B cell (primary cell): Measurements from ENCODE around the gene ATP1A4.

ENCODE experiments used
- EZH2 ChIP-seq: IDR thresholded peaks from 2 replicates; pipeline ENCODE4 v1.6.1; 2012; ENCODE audit warnings: borderline replicate concordance, low read depth, mild to moderate bottlenecking, moderate library complexity, low read length; ENCODE audit not compliant: insufficient read depth, poor library complexity, severe bottlenecking
- TF ChIP-seq, protein P1 (sequence below): fragments of 200-600 bp; IDR thresholded peaks from one replicate; pipeline ENCODE4 v1.8.0; 2022; ENCODE audit warnings: antibody characterized with exemption, mild to moderate bottlenecking

DNA sequence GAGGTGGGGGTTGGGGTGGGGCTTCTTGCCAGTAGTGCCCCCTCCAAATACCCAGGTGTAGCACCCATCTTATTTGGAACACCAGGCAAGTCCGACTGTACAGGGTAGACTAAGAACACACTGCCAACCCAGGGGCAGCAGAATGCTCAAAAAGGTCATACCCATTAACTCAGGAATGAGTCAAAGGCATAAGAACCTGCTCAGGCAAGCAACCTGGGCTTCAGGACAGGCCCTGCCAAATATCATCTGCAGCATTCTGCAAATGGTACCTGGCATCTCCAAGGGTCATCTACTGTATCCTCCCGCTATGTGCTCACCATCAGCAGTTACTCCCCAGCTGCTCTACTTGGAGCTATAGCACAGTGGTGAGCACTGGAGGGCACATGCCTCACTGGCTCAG is 73.2 kb downstream of the ATP1A4 start:
- TF ChIP-seq, protein P1, sequence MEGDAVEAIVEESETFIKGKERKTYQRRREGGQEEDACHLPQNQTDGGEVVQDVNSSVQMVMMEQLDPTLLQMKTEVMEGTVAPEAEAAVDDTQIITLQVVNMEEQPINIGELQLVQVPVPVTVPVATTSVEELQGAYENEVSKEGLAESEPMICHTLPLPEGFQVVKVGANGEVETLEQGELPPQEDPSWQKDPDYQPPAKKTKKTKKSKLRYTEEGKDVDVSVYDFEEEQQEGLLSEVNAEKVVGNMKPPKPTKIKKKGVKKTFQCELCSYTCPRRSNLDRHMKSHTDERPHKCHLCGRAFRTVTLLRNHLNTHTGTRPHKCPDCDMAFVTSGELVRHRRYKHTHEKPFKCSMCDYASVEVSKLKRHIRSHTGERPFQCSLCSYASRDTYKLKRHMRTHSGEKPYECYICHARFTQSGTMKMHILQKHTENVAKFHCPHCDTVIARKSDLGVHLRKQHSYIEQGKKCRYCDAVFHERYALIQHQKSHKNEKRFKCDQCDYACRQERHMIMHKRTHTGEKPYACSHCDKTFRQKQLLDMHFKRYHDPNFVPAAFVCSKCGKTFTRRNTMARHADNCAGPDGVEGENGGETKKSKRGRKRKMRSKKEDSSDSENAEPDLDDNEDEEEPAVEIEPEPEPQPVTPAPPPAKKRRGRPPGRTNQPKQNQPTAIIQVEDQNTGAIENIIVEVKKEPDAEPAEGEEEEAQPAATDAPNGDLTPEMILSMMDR: no peak
- no peak for TF ChIP-seq EZH2
